Ascending aorta (tissue), 2 donors: ENCODE data around the gene UGT1A6. TPM values are rescaled to one million over a fixed set of nuclear protein-coding genes. Genes with fewer than 3 reads are reported as not detected.

Experiments
- DNase-seq, 2 donors: peaks; one replicate each; pipeline ENCODE4 v3.0.0-alpha.2; 2019; ENCODE audit warnings: low spot score in 2 of 2
- H3K27ac ChIP-seq, 2 donors: fragments of 200-600 bp; sonication (generic); one replicate each; pipeline ENCODE4 v1.5.1; 2016 to 2017; ENCODE audit warnings: mild to moderate bottlenecking in 1 of 2
- H3K27me3 ChIP-seq: fragments of 200-600 bp; sonication (generic); one replicate; pipeline ENCODE4 v1.5.1; 2017
- H3K36me3 ChIP-seq, 2 donors: fragments of 200-600 bp; sonication (generic); one replicate each; pipeline ENCODE4 v1.5.1; 2016
- H3K4me1 ChIP-seq, 2 donors: fragments of 200-600 bp; sonication (generic); one replicate each; pipeline ENCODE4 v1.5.1; 2016 to 2017; ENCODE audit warnings: mild to moderate bottlenecking in 1 of 2
- H3K4me3 ChIP-seq, 2 donors: fragments of 200-600 bp; sonication (generic); one replicate each; pipeline ENCODE4 v1.5.1; 2016 to 2017; ENCODE audit warnings: mild to moderate bottlenecking in 1 of 2
- H3K9me3 ChIP-seq, 2 donors: fragments of 200-600 bp; sonication (generic); one replicate each; pipeline ENCODE4 v1.5.1; 2016
- intact Hi-C: fragments of 100-400 bp; cut with DNase I; formaldehyde crosslinking; loops from one replicate; pipeline ENCODE4 v1.15.1; 2023
- total RNA-seq: library from RNA; depleted of rRNA; stranded (reverse); fragments of >200 nt; gene quantifications from one replicate; pipeline ENCODE4 v1.1.0, GENCODE V29; 2016
- TF ChIP-seq, protein P1 (sequence below), 3 experiments: fragments of 200-600 bp in 2 of 3; fragments of 450-650 bp in 1 of 3; sonication (generic) in 2 of 3; IDR thresholded peaks; one replicate each; pipeline ENCODE4 v1.5.1; 2016 to 2019; ENCODE audit warnings: antibody characterized with exemption in 3 of 3, mild to moderate bottlenecking in 1 of 3, moderate library complexity in 1 of 3

UGT1A6 gene
- total RNA-seq, 1 donor from 2014 or later: 10.6 TPM

DNA sequence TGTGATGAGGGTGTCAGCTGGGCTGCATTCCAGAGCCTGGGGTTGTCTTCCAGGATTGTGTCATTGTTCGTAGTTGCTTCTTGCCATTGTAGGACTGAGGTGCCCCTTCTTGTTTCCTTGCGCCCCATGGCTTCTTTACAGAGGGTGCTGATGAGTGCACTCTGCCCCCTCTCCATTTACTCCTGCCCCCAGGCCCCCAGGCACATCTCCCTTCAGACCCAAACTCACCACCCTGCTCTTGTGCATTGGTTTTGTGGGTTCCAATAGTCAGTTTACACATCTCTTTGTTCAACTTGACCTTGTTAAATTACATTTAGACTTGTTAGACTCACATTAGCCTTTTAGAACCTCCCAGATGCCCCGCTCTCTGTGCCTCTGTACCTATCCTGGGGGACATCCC is 128.5 kb downstream of the UGT1A6 start:
- Histone ChIP-seq H3K27ac (no peak overlapping the region), H3K36me3 (no peaks in the 10 kb centered on the region), H3K9me3 (no peaks in the 10 kb centered on the region), H3K4me1 (no peaks in the 10 kb centered on the region), H3K27me3 (no peaks in the 10 kb centered on the region), H3K4me3 (no peak overlapping the region)
- intact Hi-C loops: no loop called here
- TF ChIP-seq, protein P1, sequence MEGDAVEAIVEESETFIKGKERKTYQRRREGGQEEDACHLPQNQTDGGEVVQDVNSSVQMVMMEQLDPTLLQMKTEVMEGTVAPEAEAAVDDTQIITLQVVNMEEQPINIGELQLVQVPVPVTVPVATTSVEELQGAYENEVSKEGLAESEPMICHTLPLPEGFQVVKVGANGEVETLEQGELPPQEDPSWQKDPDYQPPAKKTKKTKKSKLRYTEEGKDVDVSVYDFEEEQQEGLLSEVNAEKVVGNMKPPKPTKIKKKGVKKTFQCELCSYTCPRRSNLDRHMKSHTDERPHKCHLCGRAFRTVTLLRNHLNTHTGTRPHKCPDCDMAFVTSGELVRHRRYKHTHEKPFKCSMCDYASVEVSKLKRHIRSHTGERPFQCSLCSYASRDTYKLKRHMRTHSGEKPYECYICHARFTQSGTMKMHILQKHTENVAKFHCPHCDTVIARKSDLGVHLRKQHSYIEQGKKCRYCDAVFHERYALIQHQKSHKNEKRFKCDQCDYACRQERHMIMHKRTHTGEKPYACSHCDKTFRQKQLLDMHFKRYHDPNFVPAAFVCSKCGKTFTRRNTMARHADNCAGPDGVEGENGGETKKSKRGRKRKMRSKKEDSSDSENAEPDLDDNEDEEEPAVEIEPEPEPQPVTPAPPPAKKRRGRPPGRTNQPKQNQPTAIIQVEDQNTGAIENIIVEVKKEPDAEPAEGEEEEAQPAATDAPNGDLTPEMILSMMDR (IDR thresholded peaks at IDR 0.05): no peak
- peak in 1 of 2 donors; percentile 45 for DNase-seq

DNA sequence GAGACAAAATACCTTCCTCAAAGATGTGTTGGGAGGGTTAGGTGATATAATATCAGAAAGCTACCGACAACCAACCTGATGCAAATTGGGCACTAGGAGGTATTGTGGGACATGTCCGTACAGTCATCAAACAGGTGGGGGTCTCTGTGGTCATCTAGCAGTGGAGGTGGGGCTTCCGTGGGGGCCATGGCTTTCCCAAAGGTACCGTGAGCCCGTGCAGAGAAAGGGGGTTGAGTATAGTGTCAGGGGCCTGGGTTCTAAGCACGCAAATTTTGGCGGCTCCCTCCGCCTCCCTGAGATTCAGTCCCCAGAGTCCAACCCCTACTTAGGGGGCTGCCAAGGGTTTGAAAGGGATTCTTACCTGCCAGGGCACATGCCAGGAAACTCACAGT is 129.0 kb downstream of the UGT1A6 start:
- intact Hi-C loops: no loop called here
- Histone ChIP-seq H3K27me3 (no peaks in the 10 kb centered on the region), H3K4me3 (no peak overlapping the region), H3K9me3 (no peaks in the 10 kb centered on the region), H3K36me3 (no peaks in the 10 kb centered on the region), H3K4me1 (no peaks in the 10 kb centered on the region), H3K27ac (no peak overlapping the region)
- DNase-seq: no peak
- TF ChIP-seq, protein P1 (IDR thresholded peaks at IDR 0.05): no peak

DNA sequence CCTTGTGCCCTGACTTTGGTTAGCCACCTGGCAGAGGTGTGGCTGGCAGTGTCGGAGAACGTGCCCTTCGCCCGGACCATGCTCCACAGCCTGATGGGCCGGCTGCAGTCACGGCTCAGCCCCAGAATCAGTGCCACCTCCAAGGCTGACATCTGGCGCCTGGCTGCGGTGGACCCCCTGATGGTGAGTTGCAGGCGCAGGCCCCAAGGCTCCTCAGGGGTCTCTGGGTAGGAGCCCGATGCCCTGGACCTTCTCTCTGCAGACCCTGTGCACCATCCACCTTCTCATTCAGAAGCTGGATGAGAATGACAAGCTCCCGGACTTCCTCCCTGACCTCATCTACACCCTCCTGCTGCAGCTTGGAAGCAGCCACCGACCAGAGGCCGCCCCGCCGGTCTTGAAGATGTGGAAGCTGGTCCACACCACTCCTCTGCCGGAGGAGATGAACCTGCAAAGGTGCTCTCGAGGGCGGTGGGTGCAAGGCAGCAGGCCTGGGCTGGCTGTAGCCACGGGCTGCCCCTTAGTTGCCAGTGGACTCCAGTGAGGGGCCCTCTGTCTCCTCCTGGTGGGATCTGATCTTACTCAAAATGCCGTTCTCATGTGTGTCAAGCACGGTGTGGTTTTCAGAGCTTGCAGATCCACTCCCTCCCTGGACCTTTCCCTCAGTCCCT is 129.5 kb downstream of the UGT1A6 start:
- TF ChIP-seq, protein P1 (IDR thresholded peaks at IDR 0.05): no peak
- Histone ChIP-seq H3K36me3 (no peaks in the 10 kb centered on the region), H3K27me3 (no peaks in the 10 kb centered on the region), H3K4me3 (no peak overlapping the region), H3K27ac (no peak overlapping the region), H3K9me3 (no peaks in the 10 kb centered on the region), H3K4me1 (no peaks in the 10 kb centered on the region)
- intact Hi-C loops: no loop called here
- no peak for DNase-seq

Other genes starting within 250 kb of the UGT1A6 start
- gene USP40, start 126.1 kb upstream of the UGT1A6 start, total RNA-seq: 42.7 TPM
- not detected for gene UGT1A8, start 75.3 kb upstream of the UGT1A6 start, total RNA-seq
- gene UGT1A10, start 56.4 kb upstream of the UGT1A6 start, total RNA-seq: not detected
- gene UGT1A9, start 21.0 kb upstream of the UGT1A6 start, total RNA-seq: not detected
- not detected for gene UGT1A7, start 11.0 kb upstream of the UGT1A6 start, total RNA-seq
- not detected for gene UGT1A5, start 20.0 kb downstream of the UGT1A6 start, total RNA-seq
- gene UGT1A4, start 25.8 kb downstream of the UGT1A6 start, total RNA-seq: not detected
- not detected for gene UGT1A3, start 36.2 kb downstream of the UGT1A6 start, total RNA-seq
- gene UGT1A1, start 67.4 kb downstream of the UGT1A6 start, total RNA-seq: not detected
- gene MROH2A, start 85.4 kb downstream of the UGT1A6 start, total RNA-seq: not detected
- gene HJURP, start 161.6 kb downstream of the UGT1A6 start, total RNA-seq: not detected
- not detected for gene TRPM8, start 224.5 kb downstream of the UGT1A6 start, total RNA-seq